Endometrial microvascular endothelial cells (primary cell): ENCODE data around the gene SPATA13. TPM values are rescaled to one million over a fixed set of nuclear protein-coding genes. Genes with fewer than 3 reads are reported as not detected.
"Not testable (repeated sequence)": the region's sequence is repeated elsewhere in the genome, so short reads cannot be mapped to it uniquely, and the experiment has no call there.

Source experiments
- in situ Hi-C: cut with HindIII; loops from 2 replicates; pipeline ENCODE4 v1.10.0; 2017; ENCODE audit warnings: low sequenced_read_pairs, low pct_unique_long_range_greater_than_20kb; ENCODE audit errors: inconsistent ontology term
- total RNA-seq: library from RNA; depleted of rRNA; stranded (reverse); fragments of >200 nt; gene quantifications from one replicate; pipeline ENCODE4 v1.2.3, GENCODE V29; 2015; ENCODE audit errors: inconsistent ontology term

Gene SPATA13
- total RNA-seq, 1 donor from 2014 or later, result 9.3 TPM

- in situ Hi-C loops, result no loop called here
These were observed 121.7 kb downstream of the SPATA13 start for GRCh38 chr13:24282256-24282655.

GRCh38 chr13:24284889-24285565 is 124.5 kb downstream of the SPATA13 start:
- in situ Hi-C loops, result no loop called here

DNA sequence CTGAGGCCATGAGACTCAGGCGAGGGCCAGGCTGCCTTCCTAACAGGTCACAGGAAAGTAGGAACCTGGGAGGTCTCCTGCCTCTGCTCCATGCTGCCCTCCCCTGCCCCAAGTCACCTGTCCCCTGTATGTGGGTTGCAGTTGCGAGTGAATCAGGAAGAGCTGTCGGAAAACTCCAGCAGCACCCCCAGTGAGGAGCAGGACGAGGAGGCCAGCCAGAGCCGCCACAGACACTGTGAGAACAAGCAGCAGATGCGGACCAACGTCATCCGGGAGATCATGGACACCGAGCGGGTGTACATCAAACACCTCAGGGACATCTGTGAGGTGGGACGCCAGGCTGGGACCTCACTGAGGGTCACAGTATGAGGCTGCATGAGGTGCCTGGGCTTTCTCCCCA is 126.1 kb downstream of the SPATA13 start:
- in situ Hi-C loops, result no loop called here

DNA sequence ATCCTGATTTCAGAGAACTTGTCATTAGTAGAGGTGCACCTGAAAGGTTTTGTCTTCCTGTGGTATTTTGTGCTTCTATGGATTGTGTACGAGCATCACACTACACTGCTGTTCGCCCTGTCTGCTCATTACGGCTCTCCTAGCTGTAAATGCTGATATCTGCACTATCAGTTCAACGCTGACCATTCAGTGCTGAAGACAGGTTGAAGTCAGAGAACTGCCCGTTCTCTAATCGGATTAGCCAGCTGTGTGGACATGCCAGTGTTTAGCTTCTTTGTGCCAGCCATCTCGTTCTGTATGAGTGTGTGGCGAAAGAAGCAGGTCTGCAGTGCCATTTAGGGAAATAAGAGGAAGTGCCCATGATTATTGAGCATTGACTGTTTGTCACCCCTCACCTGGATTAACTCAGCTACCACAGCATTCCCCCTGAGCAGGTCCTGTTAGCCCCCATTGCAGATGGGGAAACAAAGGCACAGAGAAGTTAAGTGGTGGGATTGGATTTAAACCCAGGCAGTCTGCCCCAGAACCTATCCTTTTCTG is 127.3 kb downstream of the SPATA13 start:
- in situ Hi-C loops, result no loop called here

DNA sequence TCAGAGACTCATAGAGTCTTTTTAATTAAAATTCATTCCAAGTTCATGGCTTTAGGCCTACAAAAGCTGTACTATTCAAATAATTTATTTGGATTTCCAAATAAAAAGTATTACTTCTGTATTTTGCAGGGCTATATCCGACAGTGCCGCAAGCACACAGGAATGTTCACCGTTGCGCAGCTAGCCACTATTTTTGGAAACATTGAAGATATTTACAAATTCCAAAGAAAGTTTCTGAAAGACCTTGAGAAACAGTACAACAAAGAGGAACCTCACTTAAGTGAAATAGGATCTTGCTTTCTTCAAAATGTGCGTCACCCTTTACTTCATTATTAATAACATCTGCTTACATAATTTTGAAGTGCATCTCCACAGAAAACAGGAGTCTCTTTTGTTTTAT is 128.3 kb downstream of the SPATA13 start:
- in situ Hi-C loops, result no loop called here

DNA sequence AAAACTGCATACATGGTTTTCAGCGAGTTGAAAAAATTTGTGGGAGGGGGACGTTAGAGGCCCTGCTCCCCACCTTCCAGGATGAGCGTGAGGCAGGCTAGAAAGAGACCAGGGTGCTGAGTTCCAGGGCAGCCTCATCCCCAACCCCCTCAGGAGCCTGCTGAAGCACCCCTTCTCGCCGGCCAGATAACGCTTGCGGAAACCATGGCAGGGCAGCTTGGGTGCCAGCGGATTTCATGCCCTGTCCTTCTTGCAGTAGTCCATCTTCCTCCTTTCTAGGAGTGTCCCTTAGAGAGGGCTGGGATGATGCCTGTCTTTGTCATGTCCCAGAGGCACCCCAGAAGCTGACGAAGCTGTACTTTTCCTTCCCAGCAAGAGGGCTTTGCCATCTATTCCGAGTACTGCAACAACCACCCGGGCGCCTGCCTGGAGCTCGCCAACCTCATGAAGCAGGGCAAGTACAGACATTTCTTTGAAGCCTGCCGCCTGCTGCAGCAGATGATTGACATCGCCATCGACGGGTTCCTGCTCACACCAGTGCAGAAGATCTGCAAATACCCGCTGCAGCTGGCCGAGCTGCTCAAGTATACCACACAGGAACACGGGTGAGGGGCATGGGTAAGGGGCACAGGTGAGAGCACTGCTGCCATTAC is 129.9 kb downstream of the SPATA13 start:
- in situ Hi-C loops, result no loop called here

DNA sequence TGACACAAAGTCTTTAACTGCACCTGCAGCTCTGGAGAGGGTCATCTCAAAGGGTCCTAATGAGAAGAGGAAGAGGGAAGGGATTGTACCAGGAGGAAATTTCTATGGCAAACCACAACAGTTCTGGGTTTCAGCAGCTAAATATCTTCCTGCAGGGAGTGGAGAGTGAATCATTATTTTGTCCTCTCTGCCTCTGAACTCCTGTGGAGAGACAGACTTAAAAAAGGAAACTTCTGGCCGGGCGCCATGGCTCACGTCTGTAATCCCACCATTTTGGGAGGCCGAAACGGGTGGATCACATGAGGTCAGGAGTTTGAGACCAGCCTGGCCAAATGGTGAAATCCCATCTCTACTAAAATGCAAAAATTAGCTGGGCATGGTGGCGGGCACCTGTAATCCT is 132.0 kb downstream of the SPATA13 start:
- in situ Hi-C loops, result no loop called here

GRCh38 chr13:24293746-24294145 is 133.2 kb downstream of the SPATA13 start:
- in situ Hi-C loops, result no loop called here

DNA sequence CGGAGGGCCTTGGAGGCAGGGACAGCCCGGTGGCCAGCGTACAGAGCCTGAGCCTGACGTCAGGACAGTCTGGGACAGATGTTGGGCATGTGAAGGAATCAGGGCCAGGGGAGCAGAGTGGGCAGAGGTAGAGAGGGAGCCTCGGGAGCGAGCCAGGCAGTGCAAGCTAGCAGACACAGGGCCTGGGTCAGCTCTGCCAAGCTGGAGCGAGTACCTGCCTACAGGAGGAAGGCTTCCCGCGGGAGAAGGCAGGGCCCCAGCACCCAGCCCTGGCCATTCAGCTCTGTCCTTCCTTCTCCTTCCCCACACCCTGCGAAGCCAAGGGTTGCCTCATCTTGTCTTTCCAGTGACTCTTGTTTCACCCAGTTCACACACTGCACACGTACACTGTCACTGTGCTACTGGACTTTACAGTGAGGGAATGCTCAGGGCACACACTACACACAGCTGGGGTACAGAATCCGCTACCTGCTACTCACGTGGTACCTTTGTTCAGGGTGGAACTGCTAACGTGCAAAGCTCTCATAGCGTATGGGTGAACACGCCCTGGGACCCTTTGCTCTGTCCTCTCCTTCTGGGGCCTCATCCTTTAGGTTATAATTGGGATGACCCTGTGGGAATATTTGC is 139.1 kb downstream of the SPATA13 start:
- in situ Hi-C loops, result no loop called here

GRCh38 chr13:24301434-24301833 is 140.9 kb downstream of the SPATA13 start:
- in situ Hi-C loops, result no loop called here

DNA sequence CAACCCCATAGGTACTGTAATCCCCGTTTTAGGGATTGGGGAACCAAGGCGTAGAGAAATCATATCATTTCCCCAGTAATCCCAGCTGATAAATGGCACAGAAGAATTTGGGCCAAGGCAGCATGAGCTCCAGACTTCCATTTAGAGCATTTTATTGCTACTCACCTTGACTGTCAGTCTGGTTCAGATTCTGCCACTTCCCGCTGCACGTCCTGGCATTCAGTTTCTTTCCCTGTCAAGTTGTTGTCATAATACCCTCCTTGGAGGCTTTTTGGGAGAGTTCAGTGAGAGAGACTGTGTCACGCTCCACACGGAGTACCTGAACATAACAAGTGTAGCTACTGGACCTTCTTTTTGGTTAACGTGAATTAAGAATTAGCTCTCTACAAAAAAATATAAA is 141.4 kb downstream of the SPATA13 start:
- in situ Hi-C loops, result no loop called here

DNA sequence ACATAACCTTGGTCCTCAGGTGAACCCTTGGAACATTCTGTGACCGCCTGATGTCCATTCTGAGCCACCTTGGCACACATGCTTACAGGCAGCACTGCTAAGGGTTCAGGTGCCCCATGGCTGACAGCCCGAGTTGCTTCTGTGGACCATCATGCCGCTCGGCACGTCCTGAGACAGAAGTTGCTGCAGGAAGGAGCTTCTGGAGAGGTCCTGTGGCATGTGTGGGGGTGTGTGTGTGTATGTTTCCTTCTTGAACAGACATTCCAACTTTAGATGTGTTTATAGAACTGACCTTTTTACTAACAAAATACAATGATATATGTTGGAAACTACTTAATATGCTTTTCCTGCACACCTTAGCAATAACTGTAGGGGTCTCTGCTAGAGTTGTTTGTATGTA is 144.1 kb downstream of the SPATA13 start:
- in situ Hi-C loops, result no loop called here

- in situ Hi-C loops, result no loop called here
These were observed 146.1 kb downstream of the SPATA13 start for GRCh38 chr13:24306632-24307031.

DNA sequence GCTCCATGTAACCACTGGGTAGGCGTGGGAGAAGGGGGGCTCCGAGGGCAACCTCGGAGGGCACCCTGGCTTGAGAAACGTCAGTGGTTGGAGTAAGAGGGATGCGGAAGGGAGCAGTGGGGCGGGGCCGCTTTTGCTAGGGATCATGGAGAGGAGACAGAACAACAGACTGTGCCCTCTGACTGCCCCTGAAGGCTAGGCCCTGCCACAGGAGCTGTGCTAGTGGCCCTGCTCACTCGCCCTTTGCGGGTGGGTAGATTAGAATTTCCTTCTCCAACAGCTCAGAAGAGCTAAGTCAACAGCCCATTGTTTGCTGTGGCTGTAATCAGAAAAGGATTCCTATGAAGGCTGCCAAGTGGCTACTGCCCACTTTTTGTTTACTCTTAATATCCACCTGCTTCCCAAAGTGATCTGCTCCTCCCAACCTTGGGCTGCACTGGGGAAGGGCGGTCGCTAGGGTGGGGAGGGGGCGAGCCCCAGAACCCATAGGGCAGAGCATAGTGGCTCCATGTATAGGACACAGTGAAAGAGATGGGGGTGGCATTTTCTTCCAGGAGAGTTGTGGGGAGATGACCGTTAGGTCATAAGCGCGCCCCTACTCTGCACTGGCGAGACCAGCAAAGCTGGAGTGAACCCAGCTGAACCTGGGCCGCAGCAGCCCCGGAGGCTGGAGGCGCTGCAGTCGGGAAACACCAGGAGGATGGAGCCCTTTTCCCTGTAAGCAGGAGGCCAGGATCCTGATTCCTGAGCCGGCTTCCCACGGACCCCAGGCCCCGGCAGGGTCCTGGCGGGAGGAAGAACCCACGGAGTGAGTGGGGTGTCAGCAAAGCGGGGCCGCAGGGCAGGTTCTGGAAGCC is 146.9 kb downstream of the SPATA13 start:
- in situ Hi-C loops, result no loop called here

DNA sequence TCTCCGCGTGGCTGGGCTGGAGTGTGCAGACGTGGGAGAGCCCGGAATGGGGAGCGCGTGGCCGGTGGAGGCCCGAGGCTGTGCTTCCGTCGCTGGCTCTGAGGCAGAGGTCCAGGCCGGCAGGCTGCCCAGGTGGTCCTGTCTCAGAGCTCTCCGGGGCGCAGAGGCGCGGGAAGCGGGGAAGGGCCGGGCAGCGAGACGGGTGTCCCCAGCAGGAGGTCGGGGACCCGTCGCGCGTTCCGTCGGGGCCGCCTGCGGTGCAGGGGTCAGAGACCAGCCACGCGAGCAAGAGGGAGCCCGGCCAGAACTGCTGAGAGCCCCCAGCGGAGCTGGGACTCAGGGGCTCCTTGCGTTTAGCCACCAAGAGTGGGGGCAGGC is 147.5 kb downstream of the SPATA13 start:
- in situ Hi-C loops, result no loop called here

GRCh38 chr13:24308488-24309020 is 148.0 kb downstream of the SPATA13 start:
- in situ Hi-C loops, result no loop called here

GRCh38 chr13:24309300-24309699 is 148.8 kb downstream of the SPATA13 start, which contains the start of gene C1QTNF9:
TSS of gene C1QTNF9 (plus strand) at chr13:24309580. CDS start at chr13:24316004, 6,424 bp downstream.
- in situ Hi-C loops, result not testable (repeated sequence)

GRCh38 chr13:24313439-24313838 is 152.9 kb downstream of the SPATA13 start:
- in situ Hi-C loops, result no loop called here

- in situ Hi-C loops, result not testable (repeated sequence)
These were observed 157.3 kb downstream of the SPATA13 start for GRCh38 chr13:24317835-24318234.
